Endothelial cell of umbilical vein (primary cell): ENCODE data around the gene FCSK. TPM values are rescaled to one million over a fixed set of nuclear protein-coding genes. Genes with fewer than 3 reads are reported as not detected.

Experiments
- BruUV-seq: library from RNA; stranded (reverse); fragments of 400-500 nt; replicated peaks from 2 replicates; lab custom pipeline; 2021; lab: Mats Ljungman, UMichigan
- CTCF ChIA-PET: fragments of 300-600, 350-600 bp; sonication (Branson Sonifier 250); formaldehyde crosslinking; loops from one replicate; lab custom pipeline; 2021; ENCODE audit warnings: antibody characterized with exemption, inconsistent platforms; lab: Charles Lee
- POLR2A ChIA-PET: fragments of 300-600, 350-600 bp; sonication (Branson Sonifier 250); formaldehyde crosslinking; loops from one replicate; lab custom pipeline; 2021; ENCODE audit warnings: antibody characterized with exemption, inconsistent platforms; lab: Charles Lee
- DNase-seq: peaks from one replicate; pipeline ENCODE4 v3.0.0-alpha.2; 2011; ENCODE audit warnings: low read depth, low spot score
- FAIRE-seq: peaks from 2 replicates; lab custom pipeline; 2011; peaks lifted over from hg19 to GRCh38; lab: Jason Lieb, UNC
- H2AFZ ChIP-seq: 2 replicates; pipeline ENCODE4 v1.6.0; 2012; ENCODE audit warnings: low read depth, low read length, control low read depth, inconsistent platforms
- H3K27ac ChIP-seq: 2 replicates; pipeline ENCODE4 v1.5.1; 2011; ENCODE audit warnings: low read depth, mild to moderate bottlenecking, control low read depth, low read length, moderate library complexity; ENCODE audit not compliant: insufficient read depth
- H3K27me3 ChIP-seq, 2 experiments: 2 replicates each; pipeline versions ENCODE4 v1.6.0 to v1.6.1; 2011; ENCODE audit warnings: low read length in 2 of 2, mixed read lengths in 1 of 2; ENCODE audit not compliant: control insufficient read depth in 2 of 2, insufficient read depth in 2 of 2
- H3K36me3 ChIP-seq, 2 experiments: 2 replicates in 1 of 2; 3 replicates in 1 of 2; pipeline ENCODE4 v1.5.1; 2011; ENCODE audit warnings: low read length in 2 of 2, mild to moderate bottlenecking in 1 of 2, moderate library complexity in 1 of 2; ENCODE audit not compliant: control insufficient read depth in 2 of 2, insufficient read depth in 2 of 2; ENCODE audit errors: extremely low read depth in 1 of 2
- H3K4me1 ChIP-seq: 3 replicates; pipeline ENCODE4 v1.5.1; 2011; ENCODE audit warnings: mild to moderate bottlenecking, low read length; ENCODE audit not compliant: control insufficient read depth, insufficient read depth; ENCODE audit errors: extremely low read depth
- H3K4me2 ChIP-seq: 2 replicates; pipeline ENCODE4 v1.6.1; 2011; ENCODE audit warnings: low read length, control low read depth, mixed read lengths; ENCODE audit not compliant: insufficient read depth
- H3K4me3 ChIP-seq, 3 experiments: fragments of 200-600 bp in 1 of 3; sonication (generic), shearing (Covaris generic) in 1 of 3; replicated peaks in 1 of 3; 2 replicates each; pipeline ENCODE4 v1.5.1; 2011 to 2016; ENCODE audit warnings: control low read depth in 3 of 3, low read length in 3 of 3, mild to moderate bottlenecking in 2 of 3, inconsistent platforms in 1 of 3, low read depth in 1 of 3, moderate library complexity in 1 of 3; ENCODE audit not compliant: insufficient read depth in 1 of 3
- H3K79me2 ChIP-seq: 2 replicates; pipeline ENCODE4 v1.6.0; 2012; ENCODE audit warnings: low read length, inconsistent platforms; ENCODE audit not compliant: control insufficient read depth, insufficient read depth
- H3K9ac ChIP-seq: replicated peaks from 2 replicates; pipeline ENCODE3; 2011; ENCODE audit warnings: low read length, control low read depth; ENCODE audit not compliant: insufficient read depth; ENCODE audit errors: extremely low read depth
- H3K9me1 ChIP-seq: replicated peaks from 3 replicates; pipeline ENCODE4 v1.6.0; 2011; ENCODE audit warnings: mild to moderate bottlenecking, low read length; ENCODE audit not compliant: control insufficient read depth, insufficient read depth; ENCODE audit errors: extremely low read depth
- H3K9me3 ChIP-seq: replicated peaks from 2 replicates; pipeline ENCODE4 v1.5.1; 2012; ENCODE audit warnings: low read length, inconsistent platforms; ENCODE audit not compliant: control insufficient read depth, insufficient read depth
- H4K20me1 ChIP-seq: replicated peaks from 2 replicates; pipeline ENCODE3; 2011; ENCODE audit warnings: mild to moderate bottlenecking, low read length; ENCODE audit not compliant: control insufficient read depth, insufficient read depth; ENCODE audit errors: extremely low read depth
- EZH2 ChIP-seq: IDR thresholded peaks from 2 replicates; pipeline ENCODE4 v1.6.1; 2012; ENCODE audit warnings: borderline replicate concordance, low read depth, mild to moderate bottlenecking, moderate library complexity, low read length, inconsistent platforms; ENCODE audit not compliant: severe bottlenecking
- FOS ChIP-seq: IDR thresholded peaks from 2 replicates; pipeline ENCODE4 v1.6.1; 2011; ENCODE audit warnings: mild to moderate bottlenecking, low read length, moderate library complexity, borderline replicate concordance; ENCODE audit not compliant: insufficient read depth
- GATA2 ChIP-seq: IDR thresholded peaks from 2 replicates; pipeline ENCODE4 v1.7.0; 2011; ENCODE audit warnings: low read depth, mild to moderate bottlenecking, moderate library complexity, mixed read lengths, low read length; ENCODE audit not compliant: insufficient read length, insufficient read depth
- JUN ChIP-seq: IDR thresholded peaks from 2 replicates; pipeline ENCODE4 v1.6.1; 2011; ENCODE audit warnings: borderline replicate concordance, low read depth; ENCODE audit not compliant: insufficient read length, insufficient read depth
- MYC ChIP-seq: IDR thresholded peaks from one replicate; pipeline ENCODE4 v1.6.1; 2011; ENCODE audit warnings: mild to moderate bottlenecking, low read depth, low read length
- POLR2A ChIP-seq: IDR thresholded peaks from 2 replicates; pipeline ENCODE4 v1.6.1; 2012; ENCODE audit warnings: low read depth, mild to moderate bottlenecking, control low read depth, low read length
- POLR2AphosphoS5 ChIP-seq: IDR thresholded peaks from 2 replicates; pipeline ENCODE4 v1.6.1; 2012; ENCODE audit warnings: low read depth, mild to moderate bottlenecking, control low read depth, low read length, moderate library complexity; ENCODE audit not compliant: insufficient read depth
- dilution Hi-C: fragments of 300-500 bp; cut with MboI; formaldehyde crosslinking; loops from one replicate; pipeline ENCODE4 v1.15.0; 2019; ENCODE audit warnings: low sequenced_read_pairs; ENCODE audit not compliant: extremely low pct_ligation_motif_present
- intact Hi-C: fragments of 100-400 bp; cut with micrococcal nuclease; formaldehyde crosslinking; loops from one replicate; pipeline ENCODE4 v1.10.0; 2022
- polyA plus RNA-seq, 4 experiments: library from polyadenylated mRNA; depleted of rRNA in 3 of 4; stranded (reverse) in 3 of 4; unstranded in 1 of 4; fragments of >200 nt; gene quantifications; 2 replicates each; pipeline versions ENCODE4 v1.2.1 to v1.2.3, GENCODE V29; 2011 to 2012; ENCODE audit warnings: missing spikeins in 1 of 4
- total RNA-seq: library from RNA; stranded (reverse); gene quantifications from 2 replicates; pipeline ENCODE4 v1.2.3, GENCODE V29; 2021
- TF ChIP-seq, protein P1 (sequence below): IDR thresholded peaks from 2 replicates; pipeline ENCODE4 v1.6.1; 2011; ENCODE audit not compliant: insufficient read depth, insufficient read length
- TF ChIP-seq, protein P2 (sequence below), 2 donors: IDR thresholded peaks; 1 replicate in 1 of 2; 2 replicates in 1 of 2; pipeline ENCODE4 v1.5.1; 2011; ENCODE audit warnings: low read length in 2 of 2, mild to moderate bottlenecking in 2 of 2, moderate library complexity in 2 of 2, control low read depth in 1 of 2, inconsistent platforms in 1 of 2, low read depth in 1 of 2; ENCODE audit not compliant: insufficient read depth in 1 of 2; ENCODE audit errors: extremely low read depth in 1 of 2

FCSK gene
- total and polyA plus RNA-seq, 2 donors (not counting 3 experiments of a cell fraction or from before 2014, with no cell fraction given) = 12.4 to 18.0 TPM

DNA sequence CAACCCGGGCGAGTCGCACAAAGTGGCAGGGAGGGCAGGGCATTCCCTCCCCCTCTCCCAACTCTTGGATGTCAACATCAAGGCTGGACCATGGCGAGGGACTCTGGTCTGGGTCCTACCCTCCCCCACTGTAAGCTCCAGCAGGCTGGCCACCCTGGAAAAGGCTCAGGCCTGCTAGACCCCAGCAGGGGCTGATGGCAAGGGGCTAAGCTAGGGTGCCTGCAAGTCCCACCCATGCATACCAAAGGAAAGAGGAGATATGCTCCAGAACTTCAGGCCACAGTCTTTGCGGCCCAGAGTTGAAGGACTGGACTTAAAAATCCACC lies 35.4 kb upstream of the FCSK start:
- BruUV-seq = no TSS peak

More for the DNA sequence above, 35.4 kb upstream of the FCSK start:
- FAIRE-seq (no peak), DNase-seq (no peak)
- no peaks in the 10 kb centered on the region for H3K27me3 ChIP-seq
- no peak overlapping the region for H2AFZ ChIP-seq
- no peak overlapping the region for H3K27ac ChIP-seq
- peaks cover 21% of the 10 kb centered on the region for H3K4me1 ChIP-seq
- dilution Hi-C loops = no loop called here
- ChIA-PET CTCF (interaction anchor here (0.8 to 1.2 kb wide), 3 partner anchors 9 to 19 kb away, joined by 3 to 4 read pairs (median 3); no protein-coding TSS in a partner anchor), POLR2A (interaction anchor here (0.7 kb wide), 1 partner anchor 9 kb away, joined by 3 read pairs; no protein-coding TSS in a partner anchor)
- no peak overlapping the region for H3K9ac ChIP-seq
- no peak overlapping the region for H3K4me3 ChIP-seq
- H3K79me2 ChIP-seq = peaks cover 40% of the 10 kb centered on the region
- TF ChIP-seq POLR2A (no peak), MYC (no peak), JUN (no peak), POLR2AphosphoS5 (no peak), FOS (no peak), GATA2 (no peak), EZH2 (no peak)
- TF ChIP-seq, protein P1, sequence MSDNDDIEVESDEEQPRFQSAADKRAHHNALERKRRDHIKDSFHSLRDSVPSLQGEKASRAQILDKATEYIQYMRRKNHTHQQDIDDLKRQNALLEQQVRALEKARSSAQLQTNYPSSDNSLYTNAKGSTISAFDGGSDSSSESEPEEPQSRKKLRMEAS = no peak
- TF ChIP-seq, protein P2, sequence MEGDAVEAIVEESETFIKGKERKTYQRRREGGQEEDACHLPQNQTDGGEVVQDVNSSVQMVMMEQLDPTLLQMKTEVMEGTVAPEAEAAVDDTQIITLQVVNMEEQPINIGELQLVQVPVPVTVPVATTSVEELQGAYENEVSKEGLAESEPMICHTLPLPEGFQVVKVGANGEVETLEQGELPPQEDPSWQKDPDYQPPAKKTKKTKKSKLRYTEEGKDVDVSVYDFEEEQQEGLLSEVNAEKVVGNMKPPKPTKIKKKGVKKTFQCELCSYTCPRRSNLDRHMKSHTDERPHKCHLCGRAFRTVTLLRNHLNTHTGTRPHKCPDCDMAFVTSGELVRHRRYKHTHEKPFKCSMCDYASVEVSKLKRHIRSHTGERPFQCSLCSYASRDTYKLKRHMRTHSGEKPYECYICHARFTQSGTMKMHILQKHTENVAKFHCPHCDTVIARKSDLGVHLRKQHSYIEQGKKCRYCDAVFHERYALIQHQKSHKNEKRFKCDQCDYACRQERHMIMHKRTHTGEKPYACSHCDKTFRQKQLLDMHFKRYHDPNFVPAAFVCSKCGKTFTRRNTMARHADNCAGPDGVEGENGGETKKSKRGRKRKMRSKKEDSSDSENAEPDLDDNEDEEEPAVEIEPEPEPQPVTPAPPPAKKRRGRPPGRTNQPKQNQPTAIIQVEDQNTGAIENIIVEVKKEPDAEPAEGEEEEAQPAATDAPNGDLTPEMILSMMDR (IDR thresholded peaks at IDR 0.05; ENCODE audit: extremely low read depth in 1 of 2, insufficient read depth in 1 of 2, low read depth in 1 of 2, low read length in 2 of 2) = no peak
- no peak overlapping the region for H3K4me2 ChIP-seq
- no peaks in the 10 kb centered on the region for H3K9me3 ChIP-seq
- H4K20me1 ChIP-seq = no peaks in the 10 kb centered on the region
- intact Hi-C loops = no loop called here
- H3K36me3 ChIP-seq = peaks cover 0 to 7% of the 10 kb centered on the region in 2 experiments
- H3K9me1 ChIP-seq = no peaks in the 10 kb centered on the region
